Left lung (tissue), 10 donors: ENCODE results near the gene TRUB2. TPM values are rescaled to one million over a fixed set of nuclear protein-coding genes. Genes with fewer than 3 reads are reported as not detected.

Source experiments
- ATAC-seq: fragments of 200-7000 bp; cut with Tn5 transposase; one replicate; pipeline ENCODE4 v1.9.1; 2020; ENCODE audit warnings: moderate library complexity
- DNase-seq, 4 donors: peaks; one replicate each; pipeline ENCODE4 v3.0.0-alpha.2; 2013 to 2020
- H3K27ac ChIP-seq, 2 donors: fragments of 200-600 bp; sonication (generic) in 1 of 2; one replicate each; pipeline versions ENCODE4 v1.5.0 to v1.8.0; 2020 to 2021
- H3K27me3 ChIP-seq, 2 donors: fragments of 200-600 bp; sonication (generic) in 1 of 2; one replicate each; pipeline versions ENCODE4 v1.5.0 to v1.8.0; 2020 to 2021
- H3K36me3 ChIP-seq, 2 donors: fragments of 200-600 bp; sonication (generic) in 1 of 2; one replicate each; pipeline versions ENCODE4 v1.5.0 to v1.8.0; 2020 to 2021
- H3K4me1 ChIP-seq, 2 donors: fragments of 200-600 bp; one replicate each; pipeline ENCODE4 v1.8.0; 2021
- H3K4me3 ChIP-seq, 2 donors: fragments of 200-600 bp; sonication (generic) in 1 of 2; one replicate each; pipeline versions ENCODE4 v1.5.0 to v1.8.0; 2020 to 2021; ENCODE audit warnings: mild to moderate bottlenecking in 1 of 2
- H3K9me3 ChIP-seq, 2 donors: fragments of 200-600 bp; sonication (generic) in 1 of 2; one replicate each; pipeline versions ENCODE4 v1.5.0 to v1.8.0; 2020 to 2021
- intact Hi-C, 2 donors: fragments of 100-400 bp; cut with DNase I; formaldehyde crosslinking; loops; one replicate each; pipeline versions ENCODE4 v1.11.2 to v1.14.2; 2022
- polyA plus RNA-seq, 6 donors: library from polyadenylated mRNA; unstranded; fragments of 120-200 nt; gene quantifications; one replicate each; pipeline ENCODE4 v1.2.1, GENCODE V29; 2013; ENCODE audit not compliant: insufficient read length in 6 of 6
- total RNA-seq, 2 donors: library from RNA; stranded (reverse); fragmentation: NEBNext Ultra II Directional; extraction: Animal tissue kit (Norgen Biotek cat#: 25700); gene quantifications; one replicate each; pipeline ENCODE4 v1.2.1, GENCODE V29; 2021
- TF ChIP-seq, protein P1 (sequence below), 2 donors: fragments of 200-600 bp; sonication (generic) in 1 of 2; IDR thresholded peaks; one replicate each; pipeline versions ENCODE4 v1.5.0 to v1.8.0; 2021; ENCODE audit warnings: antibody characterized with exemption in 2 of 2
- donor health status: DM: no; HTN: yes; CAD: no.
- donor health status: DM: no; HTN: no; CAD: no.

TRUB2 gene
- total and polyA plus RNA-seq, 8 donors, result 23.0 to 34.6 (median 32.6) TPM

DNA sequence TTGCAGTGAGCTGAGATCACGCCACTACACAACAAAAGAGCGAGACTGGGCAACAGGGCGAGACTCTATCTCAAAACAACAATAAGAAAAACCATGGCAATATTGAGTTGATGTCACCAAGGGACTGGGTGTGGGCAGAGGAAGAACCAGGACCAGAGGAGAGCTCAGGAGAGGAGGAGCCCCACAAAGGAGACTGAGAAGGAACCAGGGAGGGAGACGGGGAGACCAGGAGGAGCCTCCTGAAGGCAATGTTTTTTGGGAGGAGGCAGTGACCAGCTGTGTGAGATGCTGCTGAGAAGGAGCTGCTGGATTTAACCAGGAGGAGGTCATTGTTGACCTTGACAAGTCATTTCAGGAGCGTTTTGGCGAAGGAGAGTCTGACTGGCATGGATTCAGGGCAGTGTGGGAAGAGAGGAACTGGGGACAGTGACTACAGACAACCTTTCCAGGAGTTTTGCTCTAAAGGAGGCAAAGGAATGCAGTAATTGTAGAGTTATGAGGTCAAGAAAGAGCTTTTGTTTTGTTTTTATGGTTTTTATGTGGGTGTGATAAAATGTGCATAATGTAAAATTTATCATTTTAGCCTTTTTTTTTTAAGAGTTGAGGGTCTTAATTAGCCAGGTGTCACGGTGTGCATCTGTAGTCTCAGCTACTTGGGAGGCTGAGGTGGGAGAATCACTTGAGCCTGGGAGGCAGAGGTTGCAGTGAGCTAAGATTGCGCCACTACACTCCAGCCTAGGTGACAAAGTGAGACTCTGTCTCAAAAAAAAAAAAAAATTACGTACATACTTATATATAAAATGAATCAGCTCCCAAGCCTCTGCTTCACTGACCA is 17.9 kb downstream of the TRUB2 start:
- no peaks in the 10 kb centered on the region for H3K4me1 ChIP-seq
- H3K4me3 ChIP-seq, result no peak overlapping the region
- DNase-seq, result no peak
- no peak for ATAC-seq
- no peaks in the 10 kb centered on the region for H3K27me3 ChIP-seq
- intact Hi-C loops, result no loop called here
- H3K27ac ChIP-seq, result no peak overlapping the region
- peaks cover 0 to 17% of the 10 kb centered on the region in 2 donors for H3K36me3 ChIP-seq
- H3K9me3 ChIP-seq, result no peaks in the 10 kb centered on the region
- TF ChIP-seq, protein P1, sequence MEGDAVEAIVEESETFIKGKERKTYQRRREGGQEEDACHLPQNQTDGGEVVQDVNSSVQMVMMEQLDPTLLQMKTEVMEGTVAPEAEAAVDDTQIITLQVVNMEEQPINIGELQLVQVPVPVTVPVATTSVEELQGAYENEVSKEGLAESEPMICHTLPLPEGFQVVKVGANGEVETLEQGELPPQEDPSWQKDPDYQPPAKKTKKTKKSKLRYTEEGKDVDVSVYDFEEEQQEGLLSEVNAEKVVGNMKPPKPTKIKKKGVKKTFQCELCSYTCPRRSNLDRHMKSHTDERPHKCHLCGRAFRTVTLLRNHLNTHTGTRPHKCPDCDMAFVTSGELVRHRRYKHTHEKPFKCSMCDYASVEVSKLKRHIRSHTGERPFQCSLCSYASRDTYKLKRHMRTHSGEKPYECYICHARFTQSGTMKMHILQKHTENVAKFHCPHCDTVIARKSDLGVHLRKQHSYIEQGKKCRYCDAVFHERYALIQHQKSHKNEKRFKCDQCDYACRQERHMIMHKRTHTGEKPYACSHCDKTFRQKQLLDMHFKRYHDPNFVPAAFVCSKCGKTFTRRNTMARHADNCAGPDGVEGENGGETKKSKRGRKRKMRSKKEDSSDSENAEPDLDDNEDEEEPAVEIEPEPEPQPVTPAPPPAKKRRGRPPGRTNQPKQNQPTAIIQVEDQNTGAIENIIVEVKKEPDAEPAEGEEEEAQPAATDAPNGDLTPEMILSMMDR (IDR thresholded peaks at IDR 0.05), result no peak

DNA sequence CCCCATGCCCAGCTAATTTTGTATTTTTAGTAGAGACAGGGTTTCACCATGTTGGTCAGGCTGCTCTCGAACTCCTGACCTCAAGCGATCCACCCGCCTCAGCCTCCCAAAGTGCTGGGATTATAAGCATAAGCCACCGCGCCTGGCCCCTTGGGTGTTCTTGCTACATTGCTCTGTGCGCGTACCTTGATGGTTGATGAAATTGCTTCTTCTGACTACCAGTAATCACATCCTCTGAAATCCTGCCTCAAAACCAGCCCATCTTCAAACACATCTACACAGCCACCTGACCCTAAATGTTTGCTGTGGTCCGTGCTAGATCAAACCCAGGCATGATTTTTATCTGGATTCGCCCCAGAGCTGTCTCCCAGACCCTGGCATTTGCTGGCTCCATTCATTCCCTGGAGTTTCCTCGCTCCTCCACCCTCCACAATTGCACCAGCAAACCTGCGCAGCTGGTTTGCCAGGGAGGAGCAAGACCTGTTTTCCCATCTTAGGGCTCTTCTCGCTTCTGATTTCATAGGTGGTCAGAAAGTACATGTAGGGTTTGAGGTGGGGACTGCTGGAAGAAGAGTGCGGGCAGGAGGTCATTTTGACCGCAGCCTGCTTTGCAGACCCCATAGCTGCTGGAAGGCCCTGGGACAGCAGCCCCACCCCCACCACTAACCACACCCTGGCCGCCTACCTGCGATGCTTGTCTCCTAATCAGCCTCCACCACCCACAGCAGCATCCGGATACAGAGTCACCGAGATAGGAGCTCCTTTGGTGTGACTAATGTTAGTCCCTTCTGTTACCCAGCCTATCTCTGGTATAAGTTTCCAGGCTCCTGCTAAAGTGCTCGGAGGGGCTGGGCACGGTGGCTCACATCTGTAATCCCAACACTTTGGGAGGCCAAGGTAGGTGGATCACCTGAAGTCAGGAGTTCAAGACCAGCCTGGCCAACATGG is 23.4 kb downstream of the TRUB2 start:
- intact Hi-C loops, result no loop called here

DNA sequence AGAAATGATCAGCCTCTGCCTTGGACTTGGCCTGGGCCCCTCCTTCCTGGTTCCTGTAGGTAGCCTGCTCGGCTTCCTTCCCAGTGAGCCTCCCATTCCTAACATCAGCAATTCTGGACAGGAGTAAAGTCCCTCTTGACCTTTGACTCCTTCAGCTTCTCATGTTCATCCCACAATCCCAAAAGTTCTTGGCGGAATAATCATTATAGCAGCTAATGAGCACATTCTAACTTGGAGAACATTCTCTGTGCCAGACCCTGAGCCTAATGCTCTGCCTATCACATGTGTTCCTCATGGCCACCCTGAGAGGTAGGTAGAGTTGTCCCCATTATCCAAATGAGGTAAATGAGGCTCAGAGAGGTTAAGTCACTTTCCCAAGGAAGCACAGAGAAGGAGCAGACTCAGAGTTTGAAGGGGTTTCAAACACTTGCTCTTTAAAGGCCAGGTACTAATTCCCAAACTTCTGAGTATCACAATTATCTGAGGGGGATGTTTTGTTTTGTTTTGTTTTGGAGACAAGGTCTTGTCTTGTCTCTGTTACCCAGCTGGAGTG is 24.9 kb downstream of the TRUB2 start:
- TF ChIP-seq, protein P1 (IDR thresholded peaks at IDR 0.05), result no peak
- DNase-seq (no peak), ATAC-seq (no peak)
- intact Hi-C loops, result no loop called here
- H3K4me1 ChIP-seq, result peaks cover 0 to 6% of the 10 kb centered on the region in 2 donors
- H3K27me3 ChIP-seq, result no peaks in the 10 kb centered on the region
- no peak overlapping the region for H3K27ac ChIP-seq
- no peaks in the 10 kb centered on the region for H3K9me3 ChIP-seq
- H3K4me3 ChIP-seq, result no peak overlapping the region
- no peaks in the 10 kb centered on the region for H3K36me3 ChIP-seq

More for the DNA sequence above, 23.4 kb downstream of the TRUB2 start:
- no peaks in the 10 kb centered on the region for H3K36me3 ChIP-seq
- no peak overlapping the region for H3K27ac ChIP-seq
- H3K4me3 ChIP-seq, result no peak overlapping the region
- peaks cover 0 to 6% of the 10 kb centered on the region in 2 donors for H3K4me1 ChIP-seq
- H3K27me3 ChIP-seq, result no peaks in the 10 kb centered on the region
- no peaks in the 10 kb centered on the region for H3K9me3 ChIP-seq
- ATAC-seq (no peak), DNase-seq (peak in 1 of 4 donors; percentile 44)
- TF ChIP-seq, protein P1 (IDR thresholded peaks at IDR 0.05), result no peak

DNA sequence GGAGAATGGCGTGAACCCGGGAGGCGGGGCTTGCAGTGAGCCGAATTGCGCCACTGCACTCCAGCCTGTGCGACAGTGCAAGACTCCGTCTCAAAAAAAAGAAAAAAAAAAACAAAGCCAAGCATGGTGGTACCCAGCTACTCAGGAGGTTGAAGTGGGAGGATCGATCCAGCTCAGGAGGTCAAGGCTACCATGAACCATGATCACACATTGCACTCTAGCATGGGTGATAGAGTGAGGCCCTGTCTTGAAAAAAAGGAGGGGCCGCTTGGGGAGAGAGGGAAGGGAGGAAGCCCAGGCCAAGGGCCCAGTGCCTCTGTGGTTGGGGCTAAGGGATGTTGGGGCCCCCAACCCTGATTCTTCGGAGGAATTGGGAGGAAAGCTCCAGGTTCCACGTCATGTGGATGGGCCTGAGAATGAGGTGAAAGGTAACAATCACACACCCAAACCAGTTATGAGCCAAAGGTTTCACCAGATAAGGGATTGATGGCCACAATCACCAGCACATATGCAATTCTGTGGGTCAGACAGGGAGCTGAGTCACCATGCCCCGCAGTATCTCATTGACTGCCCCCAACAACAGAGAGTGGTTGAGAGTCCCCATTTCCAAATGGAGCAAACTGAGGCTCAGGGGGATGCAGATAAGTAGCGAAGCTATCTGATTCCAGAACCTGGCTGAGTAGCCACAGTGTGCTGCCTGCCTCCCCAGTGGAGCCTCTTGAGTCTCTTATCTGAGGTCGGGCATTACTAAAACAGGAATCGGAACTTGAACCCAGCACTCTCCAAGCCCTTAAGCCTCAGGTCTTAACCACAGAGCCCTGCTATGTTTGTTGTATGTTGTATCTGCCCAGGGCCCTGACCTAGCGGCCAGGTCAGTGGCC is 25.7 kb downstream of the TRUB2 start:
- intact Hi-C loops, result no loop called here
- ATAC-seq, result no peak
- TF ChIP-seq, protein P1 (IDR thresholded peaks at IDR 0.05), result no peak

More for the DNA sequence above, 25.7 kb downstream of the TRUB2 start:
- DNase-seq, result no peak
- H3K27ac ChIP-seq, result no peak overlapping the region
- no peaks in the 10 kb centered on the region for H3K27me3 ChIP-seq
- H3K9me3 ChIP-seq, result no peaks in the 10 kb centered on the region
- H3K4me3 ChIP-seq, result no peak overlapping the region
- no peaks in the 10 kb centered on the region for H3K36me3 ChIP-seq
- H3K4me1 ChIP-seq, result peaks cover 0 to 6% of the 10 kb centered on the region in 2 donors
